Dermis blood vessel endothelial cell (primary cell): ENCODE results near the gene FBN3. TPM values are rescaled to one million over a fixed set of nuclear protein-coding genes. Genes with fewer than 3 reads are reported as not detected.

Experiments
- total RNA-seq: library from RNA; depleted of rRNA; stranded (reverse); fragments of >200 nt; gene quantifications from 2 replicates; pipeline ENCODE4 v1.2.3, GENCODE V29; 2014

Gene FBN3
- total RNA-seq, 1 donor from 2014 or later, result not detected

Other genes starting within 250 kb of the FBN3 start
- 10.4 and 18.8 TPM in 2 replicates for gene MAP2K7, start 245.7 kb downstream of the FBN3 start, total RNA-seq
- gene TGFBR3L, start 234.8 kb downstream of the FBN3 start, total RNA-seq, result 0.19 TPM in 1 of 2 replicates, not detected in the other
- gene SNAPC2, start 229.3 kb downstream of the FBN3 start, total RNA-seq, result 14.1 and 14.3 TPM in 2 replicates
- gene CTXN1, start 223.5 kb downstream of the FBN3 start, total RNA-seq, result 4.6 and 4.9 TPM in 2 replicates
- gene TIMM44, start 205.9 kb downstream of the FBN3 start, total RNA-seq, result 44.0 and 53.4 TPM in 2 replicates
- 43.2 and 98.7 TPM in 2 replicates for gene ELAVL1, start 144.0 kb downstream of the FBN3 start, total RNA-seq
- gene CCL25, start 96.8 kb downstream of the FBN3 start, total RNA-seq, result not detected in 2 replicates
- 15.4 and 23.3 TPM in 2 replicates for gene CERS4, start 59.8 kb upstream of the FBN3 start, total RNA-seq
- gene CD320, start 158.8 kb upstream of the FBN3 start, total RNA-seq, result 38.8 and 57.5 TPM in 2 replicates
- 10.2 and 11.7 TPM in 2 replicates for gene NDUFA7, start 171.8 kb upstream of the FBN3 start, total RNA-seq
- gene RPS28, start 171.9 kb upstream of the FBN3 start, total RNA-seq, result 278 and 408 TPM in 2 replicates
- gene KANK3, start 193.7 kb upstream of the FBN3 start, total RNA-seq, result 156 and 179 TPM in 2 replicates
- 4.3 and 8.7 TPM in 2 replicates for gene ANGPTL4, start 214.6 kb upstream of the FBN3 start, total RNA-seq
- gene RAB11B, start 240.8 kb upstream of the FBN3 start, total RNA-seq, result 34.5 and 124 TPM in 2 replicates